Left kidney (tissue), 2 donors: ENCODE results near the gene EID3. TPM values are rescaled to one million over a fixed set of nuclear protein-coding genes. Genes with fewer than 3 reads are reported as not detected.

Experiments
- DNase-seq: peaks from one replicate; pipeline ENCODE4 v3.0.0-alpha.2; 2013
- polyA plus RNA-seq: library from polyadenylated mRNA; unstranded; fragments of 120-200 nt; gene quantifications from one replicate; pipeline ENCODE4 v1.2.1, GENCODE V29; 2013; ENCODE audit not compliant: insufficient read length

Gene EID3
- polyA plus RNA-seq, 1 donor: 3.9 TPM

GRCh38 chr12:104337030-104337558 is 33.6 kb downstream of the EID3 start:
- DNase-seq: no peak

DNA sequence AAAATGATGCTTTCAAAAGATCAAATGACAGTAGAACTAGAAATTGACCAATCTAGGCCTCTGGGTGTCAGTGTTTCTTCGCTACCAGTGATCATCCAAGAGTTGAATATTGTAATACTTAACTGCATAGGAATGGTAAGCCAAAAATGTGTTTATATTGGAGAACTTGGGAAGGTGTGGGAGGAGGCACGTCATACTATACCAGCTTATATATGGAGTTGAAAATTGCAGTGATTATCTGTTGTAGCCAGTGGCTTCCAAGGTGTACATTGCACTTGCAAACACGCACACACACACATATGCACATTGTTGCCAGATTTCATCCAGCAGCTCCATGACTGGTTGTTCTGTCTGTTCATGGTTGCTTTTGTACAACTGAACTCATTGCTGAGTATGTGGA is 36.1 kb downstream of the EID3 start:
- no peak for DNase-seq

DNA sequence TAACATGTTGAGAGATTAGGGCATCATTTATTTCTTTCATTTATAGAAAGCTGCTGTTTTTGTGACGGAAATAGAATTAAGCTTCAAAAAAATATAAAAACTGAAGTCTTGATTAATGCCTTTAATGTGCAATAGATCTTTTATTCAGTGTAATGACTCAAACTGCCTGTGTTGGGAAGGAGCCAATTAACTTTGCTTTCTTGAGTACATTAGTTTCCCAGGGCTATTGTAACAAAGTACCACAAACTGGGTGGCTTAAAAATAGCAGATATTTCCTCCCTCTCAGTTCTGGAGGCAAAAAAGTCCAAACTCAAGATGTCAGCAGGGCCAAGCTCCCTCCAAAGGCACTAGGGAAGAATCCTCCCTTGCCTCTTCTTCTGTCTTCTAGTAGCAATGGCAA is 36.6 kb downstream of the EID3 start:
- no peak for DNase-seq

- no peak for DNase-seq
Measured at GRCh38 chr12:104340925-104341611, 37.5 kb downstream of the EID3 start.

DNA sequence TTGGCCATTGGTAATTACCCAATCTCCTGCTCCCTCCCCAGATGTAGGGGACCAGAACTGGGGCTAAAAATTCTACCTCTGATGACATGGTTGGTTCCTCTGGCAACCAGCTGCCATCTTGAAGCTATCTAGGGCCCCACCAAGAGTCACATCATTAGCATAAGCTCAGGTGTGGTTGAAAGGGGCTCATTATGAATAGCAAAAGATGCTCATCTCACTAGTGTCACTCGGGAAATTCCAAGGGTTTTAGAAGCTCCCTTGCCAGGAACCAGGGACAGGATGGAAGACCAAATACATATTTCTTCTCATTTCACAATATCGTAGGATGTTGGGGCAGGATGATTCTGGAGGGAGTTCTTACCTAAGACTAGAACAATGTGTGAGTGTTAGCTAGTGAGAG is 38.6 kb downstream of the EID3 start:
- no peak for DNase-seq

DNA sequence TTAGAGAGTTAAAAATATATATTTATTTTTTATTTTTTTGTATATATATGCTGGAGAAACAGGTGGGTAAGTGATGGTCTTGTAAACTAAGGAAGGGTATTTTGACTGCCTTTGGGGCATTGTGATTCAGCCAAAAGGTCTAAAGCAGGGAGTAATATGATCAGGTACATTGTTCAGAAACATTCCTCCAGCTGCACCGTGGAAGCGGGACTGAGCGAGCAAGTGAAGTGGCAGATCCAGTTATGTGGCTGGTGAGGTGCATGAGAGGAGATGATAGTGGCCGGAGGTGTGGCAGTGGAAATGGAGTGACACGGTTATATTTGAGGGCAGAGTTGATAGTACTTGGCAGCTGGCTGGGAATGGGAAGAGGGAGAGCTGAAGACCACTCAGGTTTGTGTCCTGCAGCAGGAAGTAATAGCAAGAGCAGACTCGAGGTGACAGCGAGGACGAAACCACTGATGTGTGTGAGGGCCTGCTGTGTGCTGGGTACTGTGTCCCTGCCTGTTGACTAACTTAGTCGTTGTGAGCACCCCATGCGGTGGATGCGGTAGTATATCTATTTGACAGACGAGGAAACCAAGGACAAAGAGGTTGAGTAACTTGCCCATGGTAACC is 39.2 kb downstream of the EID3 start:
- no peak for DNase-seq

DNA sequence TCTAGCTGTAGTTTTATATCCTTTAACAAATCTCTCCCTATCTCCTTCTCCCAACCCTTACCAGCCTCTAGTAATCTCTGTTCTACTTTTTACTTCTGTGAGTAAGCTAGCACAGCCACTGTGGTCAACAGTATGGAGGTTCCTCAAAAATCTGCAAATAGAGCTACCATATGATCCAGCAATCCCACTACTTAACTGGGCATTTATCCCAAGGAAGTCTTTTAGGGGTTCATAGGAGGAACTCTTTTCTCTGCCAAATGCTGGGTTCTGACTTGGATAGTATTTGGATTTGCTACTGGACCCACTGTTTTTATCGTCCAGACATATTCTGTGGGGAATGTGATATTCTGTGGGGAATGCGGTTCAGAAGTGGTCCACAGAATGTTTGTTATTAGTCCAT is 41.1 kb downstream of the EID3 start:
- DNase-seq: no peak

DNA sequence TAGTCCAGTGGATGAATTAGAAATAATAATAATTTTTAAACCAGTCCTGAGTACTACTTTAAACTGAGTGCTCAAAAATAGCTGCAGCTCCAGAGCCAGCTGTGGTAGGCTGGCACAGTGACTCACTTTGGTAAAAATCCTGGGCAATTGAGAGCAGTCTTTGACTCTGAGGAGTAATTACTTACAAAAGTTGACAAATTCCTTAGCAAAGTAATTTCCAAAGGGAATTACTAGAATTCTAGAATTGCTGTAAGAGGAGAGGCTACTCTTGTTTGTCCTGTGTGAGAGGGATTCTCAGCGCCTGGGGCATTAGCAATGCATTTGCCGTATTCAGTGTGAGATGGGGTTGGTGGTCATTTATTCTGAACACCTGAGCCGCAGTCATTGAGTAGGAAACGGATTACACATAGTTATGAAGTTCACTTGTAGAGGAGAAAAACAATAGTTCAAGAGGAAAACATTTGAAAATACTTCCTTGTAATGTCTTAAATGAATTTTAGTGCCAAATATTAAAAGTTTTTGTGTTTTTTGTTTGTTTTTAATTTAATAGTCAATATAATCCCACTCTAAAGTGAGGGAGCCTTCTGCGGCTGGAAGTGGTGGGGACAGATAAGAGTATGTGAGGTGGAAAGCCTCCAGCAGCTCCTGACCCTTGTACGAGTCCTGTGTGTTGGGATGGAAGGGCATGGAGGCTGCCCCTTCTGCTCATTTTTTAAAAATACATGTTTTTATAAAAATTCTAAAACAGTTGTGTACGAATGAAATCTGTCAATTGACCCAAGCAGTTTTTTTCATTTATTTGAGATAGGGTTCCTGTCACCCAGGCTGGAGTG is 41.9 kb downstream of the EID3 start:
- no peak for DNase-seq

DNA sequence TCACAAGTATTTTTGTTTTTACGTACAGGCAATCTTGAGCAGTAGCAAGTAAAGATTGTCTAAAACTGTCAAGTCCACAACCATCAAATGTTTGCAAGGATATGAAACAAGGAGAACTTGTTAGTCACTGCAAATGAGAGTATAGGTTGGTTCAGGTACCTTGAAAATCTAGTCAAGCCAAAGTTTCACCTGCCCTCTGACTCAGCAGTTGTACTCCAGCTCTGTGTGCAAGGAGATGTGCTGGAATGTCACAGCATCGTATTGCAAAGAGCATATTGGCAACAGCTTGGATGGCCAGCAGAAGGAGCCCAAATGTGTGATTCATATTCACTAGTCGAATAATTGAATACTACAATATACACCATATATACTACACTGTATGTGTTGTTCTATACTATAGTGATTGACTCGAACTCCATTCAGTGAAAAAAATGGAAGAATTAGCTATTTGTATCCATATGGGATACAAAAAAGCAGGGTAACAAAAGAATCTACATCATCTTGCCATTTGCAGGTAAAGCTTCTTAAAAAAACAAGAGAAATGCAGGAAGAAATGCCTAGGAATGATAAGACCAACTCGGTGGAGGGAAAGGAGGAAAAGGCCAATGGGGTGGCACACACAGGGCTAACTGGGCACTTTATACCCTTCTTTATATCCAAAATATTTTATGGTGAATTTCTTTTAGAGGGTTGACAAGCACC is 44.0 kb downstream of the EID3 start:
- DNase-seq: no peak

- no peak for DNase-seq
Measured at GRCh38 chr12:104348283-104348993, 44.9 kb downstream of the EID3 start.

- DNase-seq: no peak
Measured at GRCh38 chr12:104348994-104349494, 45.5 kb downstream of the EID3 start.

DNA sequence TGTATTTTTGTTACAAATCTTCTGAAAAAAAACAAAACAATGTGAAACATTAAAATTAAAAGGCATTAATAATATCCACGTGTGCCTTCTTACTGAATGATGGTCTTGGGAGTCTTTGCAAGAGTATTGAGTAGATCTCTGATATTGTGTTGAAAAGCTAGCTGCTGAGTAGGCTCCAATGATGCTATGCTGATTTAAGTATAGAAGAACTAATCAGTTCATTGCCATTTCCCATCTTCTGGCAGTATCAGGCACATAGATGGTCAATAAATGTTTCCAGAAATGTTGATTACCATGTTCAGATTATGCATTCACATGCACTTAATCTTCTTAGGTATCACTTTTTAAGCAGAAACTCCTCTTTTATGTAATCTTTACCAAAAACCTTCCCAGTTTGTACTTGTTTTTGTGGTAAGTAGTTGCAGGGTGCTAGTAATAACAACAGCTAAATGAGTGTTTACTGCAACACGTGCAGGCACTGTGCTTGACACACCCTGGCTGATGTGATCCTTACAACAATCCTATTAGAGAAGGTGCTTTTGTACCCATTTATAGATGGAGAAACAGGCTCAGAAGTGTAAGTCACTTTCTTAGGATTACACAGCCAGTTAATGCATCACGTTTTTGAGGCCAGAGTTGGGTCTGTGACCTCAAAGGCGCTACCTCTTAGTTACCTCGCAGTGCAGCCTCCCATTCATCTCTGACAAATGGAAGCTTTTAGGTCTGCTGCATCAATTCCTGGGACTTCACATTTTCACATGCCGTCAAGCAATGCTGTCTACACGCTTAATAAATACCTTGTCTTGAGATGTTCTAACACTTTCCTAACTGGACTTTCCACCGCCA is 46.9 kb downstream of the EID3 start:
- DNase-seq: no peak

GRCh38 chr12:104351057-104351983 is 47.8 kb downstream of the EID3 start:
- DNase-seq: no peak

- no peak for DNase-seq
Measured at GRCh38 chr12:104352106-104352713, 48.7 kb downstream of the EID3 start.

DNA sequence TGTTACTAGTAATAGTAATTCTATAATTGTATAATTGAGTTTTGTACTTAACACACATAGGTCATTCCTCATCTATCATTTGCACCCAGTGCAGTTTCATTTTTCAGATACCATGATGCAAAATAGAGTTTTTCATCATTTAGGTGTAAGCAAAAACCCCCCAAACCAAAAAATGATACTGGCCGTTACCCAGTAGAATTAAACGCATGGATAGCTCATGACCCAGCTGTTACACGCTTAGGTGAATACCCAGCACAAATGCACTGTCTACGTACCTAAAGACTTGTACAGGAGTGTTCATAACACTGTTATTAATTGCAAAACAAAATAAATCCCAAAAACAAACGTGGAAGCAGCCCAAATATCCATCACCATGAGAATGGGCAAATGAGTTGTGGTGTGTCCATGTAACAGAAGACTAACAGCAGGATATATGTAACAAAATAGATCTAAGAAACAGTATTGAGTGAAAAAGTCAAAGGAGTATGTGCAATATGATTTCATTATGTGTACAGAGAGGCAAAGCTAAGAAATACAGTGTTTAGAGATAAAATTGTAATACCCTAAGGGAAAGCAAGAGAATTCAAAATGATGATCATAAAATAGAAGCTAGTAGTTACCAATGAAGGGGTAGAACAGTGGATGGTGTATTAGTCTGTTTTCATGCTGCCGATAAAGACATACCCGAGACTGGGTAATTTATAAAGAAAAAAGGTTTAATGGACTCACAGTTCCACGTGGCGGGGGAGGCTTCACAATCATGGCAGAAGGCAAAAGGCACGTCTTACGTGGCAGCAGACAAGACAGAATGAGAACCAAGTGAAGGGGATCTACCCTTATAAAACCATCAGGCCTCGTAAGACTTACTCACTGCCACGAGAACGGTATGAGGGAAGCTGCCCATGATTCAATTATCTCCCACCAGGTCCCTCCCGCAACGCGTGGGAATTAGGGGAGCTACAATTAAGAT is 49.8 kb downstream of the EID3 start:
- no peak for DNase-seq

DNA sequence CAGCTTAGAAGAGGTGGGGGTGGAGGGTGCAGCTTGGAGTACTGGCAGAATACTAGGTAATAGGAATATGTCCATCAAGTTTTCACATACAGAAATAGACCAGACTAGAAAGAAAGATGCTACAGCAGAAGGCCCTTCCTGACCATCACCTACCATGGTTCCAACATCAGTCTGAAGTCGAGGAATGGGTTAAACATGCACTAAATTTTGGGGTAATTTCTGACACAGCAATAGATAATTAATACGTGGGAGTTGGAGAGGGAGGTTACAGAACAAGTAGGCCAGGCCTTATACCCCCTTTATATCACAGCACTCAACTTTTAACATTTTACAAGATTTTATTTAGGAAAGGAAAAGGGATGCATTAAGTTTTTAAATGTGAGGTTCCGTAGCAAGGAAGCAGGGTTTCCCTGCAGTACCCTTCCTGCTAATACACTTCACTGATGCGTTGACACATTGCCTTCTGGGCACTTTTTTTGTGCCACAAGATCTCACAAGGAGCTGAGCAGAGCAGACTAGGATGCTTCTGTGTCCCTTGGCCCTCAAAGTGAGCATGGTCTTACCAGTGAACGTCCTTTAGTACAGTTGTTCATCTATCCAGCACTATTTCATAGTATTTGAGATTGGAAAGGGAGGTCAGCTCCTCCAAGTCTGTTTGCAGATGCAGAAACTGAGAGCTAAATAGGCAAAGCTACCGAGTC is 50.8 kb downstream of the EID3 start:
- no peak for DNase-seq
